Mammary epithelial cell (primary cell): ENCODE measurements around the gene EYS.

Source experiments
- EZH2 ChIP-seq: IDR thresholded peaks from 2 replicates; pipeline ENCODE4 v1.6.1; 2012; ENCODE audit warnings: low read length, inconsistent platforms, borderline replicate concordance
- TF ChIP-seq, protein P1 (sequence below), 2 donors: IDR thresholded peaks in 1 of 2; conservative IDR thresholded peaks in 1 of 2; 2 replicates each; pipeline ENCODE4 v1.5.1; 2011 to 2012; ENCODE audit warnings: inconsistent platforms in 2 of 2, low read length in 2 of 2, mild to moderate bottlenecking in 2 of 2, control low read depth in 1 of 2, low read depth in 1 of 2; ENCODE audit not compliant: insufficient read depth in 1 of 2; ENCODE audit errors: extremely low read depth in 1 of 2

DNA sequence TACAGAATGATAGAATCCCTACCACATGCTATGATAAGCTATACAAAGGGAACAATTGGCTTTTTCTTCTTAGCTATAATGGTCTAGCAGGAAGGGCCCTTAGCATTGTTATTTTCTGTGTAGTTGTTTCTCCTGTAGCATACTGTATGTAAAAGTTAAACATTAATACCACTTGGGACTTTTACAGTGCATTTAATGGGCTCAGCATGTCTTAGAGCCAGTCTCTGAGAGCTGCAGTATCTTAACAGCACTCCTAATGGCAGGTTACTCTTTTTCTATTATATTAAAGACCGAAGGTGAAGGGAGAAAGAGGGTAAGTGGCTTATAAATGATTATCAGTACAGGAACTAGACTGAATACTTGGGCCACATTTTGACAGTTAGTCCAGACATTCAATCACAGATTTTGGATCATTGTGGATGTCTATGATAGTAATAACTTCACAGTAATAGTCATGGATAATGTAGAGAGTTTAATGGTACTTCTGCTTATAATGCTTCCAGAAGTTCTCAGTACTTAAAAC is 1780.7 kb downstream of the EYS start:
- TF ChIP-seq, protein P1, sequence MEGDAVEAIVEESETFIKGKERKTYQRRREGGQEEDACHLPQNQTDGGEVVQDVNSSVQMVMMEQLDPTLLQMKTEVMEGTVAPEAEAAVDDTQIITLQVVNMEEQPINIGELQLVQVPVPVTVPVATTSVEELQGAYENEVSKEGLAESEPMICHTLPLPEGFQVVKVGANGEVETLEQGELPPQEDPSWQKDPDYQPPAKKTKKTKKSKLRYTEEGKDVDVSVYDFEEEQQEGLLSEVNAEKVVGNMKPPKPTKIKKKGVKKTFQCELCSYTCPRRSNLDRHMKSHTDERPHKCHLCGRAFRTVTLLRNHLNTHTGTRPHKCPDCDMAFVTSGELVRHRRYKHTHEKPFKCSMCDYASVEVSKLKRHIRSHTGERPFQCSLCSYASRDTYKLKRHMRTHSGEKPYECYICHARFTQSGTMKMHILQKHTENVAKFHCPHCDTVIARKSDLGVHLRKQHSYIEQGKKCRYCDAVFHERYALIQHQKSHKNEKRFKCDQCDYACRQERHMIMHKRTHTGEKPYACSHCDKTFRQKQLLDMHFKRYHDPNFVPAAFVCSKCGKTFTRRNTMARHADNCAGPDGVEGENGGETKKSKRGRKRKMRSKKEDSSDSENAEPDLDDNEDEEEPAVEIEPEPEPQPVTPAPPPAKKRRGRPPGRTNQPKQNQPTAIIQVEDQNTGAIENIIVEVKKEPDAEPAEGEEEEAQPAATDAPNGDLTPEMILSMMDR (conservative IDR thresholded peaks at IDR 0.05 in 1 of 2, IDR thresholded peaks at IDR 0.05 in 1 of 2; ENCODE audit: extremely low read depth in 1 of 2, insufficient read depth in 1 of 2, low read depth in 1 of 2, low read length in 2 of 2), result no peak
- TF ChIP-seq EZH2, result no peak
